Kidney (tissue), 14 donors: ENCODE data around the gene PLCB1. TPM values are rescaled to one million over a fixed set of nuclear protein-coding genes. Genes with fewer than 3 reads are reported as not detected.

Experiments used
- DNase-seq, 5 donors: peaks; one replicate each; pipeline ENCODE4 v3.0.0-alpha.2; 2013 to 2020
- FAIRE-seq: peaks from 2 replicates; lab custom pipeline; 2012; peaks lifted over from hg19 to GRCh38; lab: Jason Lieb, UNC
- H3K27ac ChIP-seq, 2 donors: one replicate each; pipeline ENCODE4 v1.7.0; 2013; ENCODE audit warnings: low read depth in 2 of 2, low read length in 2 of 2, inconsistent platforms in 1 of 2
- H3K27me3 ChIP-seq: one replicate; pipeline ENCODE4 v1.7.1; 2013; ENCODE audit warnings: low read length, inconsistent platforms; ENCODE audit not compliant: control insufficient read depth, insufficient read depth
- H3K36me3 ChIP-seq, 3 donors: one replicate each; pipeline versions ENCODE4 v1.7.0 to v1.7.1; 2013; ENCODE audit warnings: low read length in 3 of 3, control low read depth in 1 of 3, inconsistent platforms in 1 of 3; ENCODE audit not compliant: insufficient read depth in 3 of 3, control insufficient read depth in 2 of 3
- H3K4me1 ChIP-seq, 3 donors: one replicate each; pipeline versions ENCODE4 v1.7.0 to v1.7.1; 2013; ENCODE audit warnings: low read length in 3 of 3, inconsistent platforms in 1 of 3, low read depth in 1 of 3; ENCODE audit not compliant: control insufficient read depth in 2 of 3, insufficient read depth in 2 of 3
- H3K4me3 ChIP-seq, 3 donors: one replicate each; pipeline versions ENCODE4 v1.7.0 to v1.8.1; 2013; ENCODE audit warnings: low read length in 3 of 3, control low read depth in 1 of 3, inconsistent platforms in 1 of 3
- H3K9ac ChIP-seq, 3 donors: one replicate each; pipeline versions ENCODE4 v1.7.0 to v1.7.1; 2013; ENCODE audit warnings: low read length in 3 of 3, control low read depth in 1 of 3, inconsistent platforms in 1 of 3
- H3K9me3 ChIP-seq, 3 donors: one replicate each; pipeline versions ENCODE4 v1.7.0 to v1.7.1; 2013; ENCODE audit warnings: low read length in 3 of 3, control low read depth in 1 of 3, inconsistent platforms in 1 of 3; ENCODE audit not compliant: control insufficient read depth in 2 of 3, insufficient read depth in 1 of 3
- CTCF ChIP-seq: IDR thresholded peaks from 3 replicates; pipeline ENCODE4 v1.5.1; 2012; ENCODE audit warnings: mild to moderate bottlenecking, moderate library complexity, borderline replicate concordance; ENCODE audit not compliant: insufficient read depth; ENCODE audit errors: extremely low read depth
- intact Hi-C: fragments of 100-400 bp; cut with DNase I; formaldehyde crosslinking; loops from one replicate; pipeline ENCODE4 v1.11.1; 2022
- polyA plus RNA-seq: library from polyadenylated mRNA; stranded (reverse); fragments of 350-450 nt; fragmentation: Illumina TruSeq; extraction: RNeasy Lipid Tissue Mini Kit (QIAGEN cat#74804); gene quantifications from one replicate; pipeline ENCODE4 v1.2.3, GENCODE V29; 2014; ENCODE audit warnings: low read depth, low replicate concordance; ENCODE audit not compliant: insufficient read depth
- total RNA-seq: library from RNA; stranded (reverse); fragmentation: NEBNext Ultra II Directional; extraction: Animal tissue kit (Norgen Biotek cat#: 25700); gene quantifications from one replicate; pipeline ENCODE4 v1.2.1, GENCODE V29; 2021
- donor health status: control.
- donor health status: control.
- donor health status: control.
- donor health status: control.
- donor health status: control.
- donor health status: DM: yes; HTN: yes; CAD: no.
- donor health status: Normal renal cell carcinoma (clear cell type).

Gene PLCB1
- total and polyA plus RNA-seq, 2 donors from 2014 or later, result 9.4 to 107 TPM

- Histone ChIP-seq H3K9ac (no peak overlapping the region), H3K9me3 (no peaks in the 10 kb centered on the region), H3K36me3 (no peaks in the 10 kb centered on the region), H3K4me3 (no peak overlapping the region), H3K27ac (no peak overlapping the region), H3K4me1 (no peaks in the 10 kb centered on the region), H3K27me3 (no peaks in the 10 kb centered on the region)
- intact Hi-C loops, result no loop called here
- FAIRE-seq, result no peak
- no peak for TF ChIP-seq CTCF
- DNase-seq, result no peak
Measured at GRCh38 chr20:8443464-8444072, 311.5 kb downstream of the PLCB1 start.

DNA sequence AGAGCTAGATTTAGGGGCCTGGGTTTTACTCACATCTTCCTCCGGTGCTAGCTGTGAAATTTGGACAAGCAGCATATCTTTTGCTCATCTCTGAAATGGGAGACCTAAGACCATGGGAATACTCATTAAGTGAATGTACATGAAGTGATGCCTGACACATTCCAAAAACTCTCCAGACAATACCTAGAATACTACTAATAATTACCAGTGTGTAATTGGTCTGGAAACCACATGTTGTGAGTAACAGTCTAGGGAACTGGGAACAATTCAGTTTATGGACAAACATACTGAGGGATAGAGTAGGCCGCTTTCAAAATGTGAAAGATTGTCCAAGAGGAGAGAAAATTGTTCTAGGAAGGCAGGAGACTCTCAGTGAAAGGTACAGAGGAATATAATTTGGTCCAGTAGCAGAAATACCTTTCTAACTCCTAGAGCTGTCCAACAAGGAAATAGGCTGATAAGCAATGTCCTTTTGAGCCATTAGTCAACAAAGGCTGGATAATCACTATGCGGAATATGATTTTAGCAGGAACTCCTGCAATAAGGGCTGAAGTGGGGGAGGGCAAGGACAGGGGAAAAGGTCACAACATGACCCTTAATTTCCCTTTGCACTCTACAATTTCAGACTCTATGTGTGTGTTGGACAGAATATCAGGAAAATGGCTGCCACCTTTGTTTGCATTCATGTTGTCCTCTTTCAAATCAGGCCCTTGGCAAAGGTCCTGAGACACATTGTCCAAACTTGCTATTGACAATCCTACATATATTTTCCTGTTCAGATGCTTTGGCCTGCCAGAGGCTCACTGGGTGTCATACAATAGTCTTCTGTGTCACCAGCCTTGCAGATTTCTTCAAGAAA lies 315.4 kb downstream of the PLCB1 start:
- Histone ChIP-seq H3K27ac (no peak overlapping the region), H3K9ac (no peak overlapping the region), H3K36me3 (no peaks in the 10 kb centered on the region), H3K4me3 (no peak overlapping the region), H3K4me1 (no peaks in the 10 kb centered on the region), H3K27me3 (no peaks in the 10 kb centered on the region), H3K9me3 (no peaks in the 10 kb centered on the region)
- no peak for FAIRE-seq
- DNase-seq, result no peak
- no peak for TF ChIP-seq CTCF
- intact Hi-C loops, result no loop called here

- no peaks in the 10 kb centered on the region for H3K4me1 ChIP-seq
- H3K27ac ChIP-seq, result no peak overlapping the region
- TF ChIP-seq CTCF, result no peak
- DNase-seq (no peak), FAIRE-seq (no peak)
- no peak overlapping the region for H3K4me3 ChIP-seq
- H3K9ac ChIP-seq, result no peak overlapping the region
- no peaks in the 10 kb centered on the region for H3K27me3 ChIP-seq
- H3K9me3 ChIP-seq, result no peaks in the 10 kb centered on the region
- H3K36me3 ChIP-seq, result no peaks in the 10 kb centered on the region
- intact Hi-C loops, result no loop called here
Measured at GRCh38 chr20:8449123-8449522, 317.1 kb downstream of the PLCB1 start.
